Subcutaneous adipose tissue (tissue), 4 donors: Measurements from ENCODE around the gene ST7L. TPM values are rescaled to one million over a fixed set of nuclear protein-coding genes. Genes with fewer than 3 reads are reported as not detected.

Experiments used
- total RNA-seq, 4 donors: library from RNA; depleted of rRNA; stranded (reverse); fragments of >200 nt; gene quantifications; one replicate each; pipeline ENCODE4 v1.1.0, GENCODE V29; 2016
- TF ChIP-seq, protein P1 (sequence below): fragments of 450-650 bp; IDR thresholded peaks from one replicate; pipeline ENCODE4 v1.5.1; 2016; ENCODE audit warnings: low read depth, mild to moderate bottlenecking, control low read depth, antibody characterized with exemption, moderate library complexity

The ST7L gene, protein sequence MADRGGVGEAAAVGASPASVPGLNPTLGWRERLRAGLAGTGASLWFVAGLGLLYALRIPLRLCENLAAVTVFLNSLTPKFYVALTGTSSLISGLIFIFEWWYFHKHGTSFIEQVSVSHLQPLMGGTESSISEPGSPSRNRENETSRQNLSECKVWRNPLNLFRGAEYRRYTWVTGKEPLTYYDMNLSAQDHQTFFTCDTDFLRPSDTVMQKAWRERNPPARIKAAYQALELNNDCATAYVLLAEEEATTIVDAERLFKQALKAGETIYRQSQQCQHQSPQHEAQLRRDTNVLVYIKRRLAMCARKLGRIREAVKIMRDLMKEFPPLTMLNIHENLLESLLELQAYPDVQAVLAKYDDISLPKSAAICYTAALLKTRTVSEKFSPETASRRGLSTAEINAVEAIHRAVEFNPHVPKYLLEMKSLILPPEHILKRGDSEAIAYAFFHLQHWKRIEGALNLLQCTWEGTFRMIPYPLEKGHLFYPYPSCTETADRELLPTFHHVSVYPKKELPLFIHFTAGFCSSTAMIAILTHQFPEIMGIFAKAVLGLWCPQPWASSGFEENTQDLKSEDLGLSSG
- total RNA-seq: 10 to 100 TPM; 18.4 to 38.8 (median 24.0) TPM

DNA sequence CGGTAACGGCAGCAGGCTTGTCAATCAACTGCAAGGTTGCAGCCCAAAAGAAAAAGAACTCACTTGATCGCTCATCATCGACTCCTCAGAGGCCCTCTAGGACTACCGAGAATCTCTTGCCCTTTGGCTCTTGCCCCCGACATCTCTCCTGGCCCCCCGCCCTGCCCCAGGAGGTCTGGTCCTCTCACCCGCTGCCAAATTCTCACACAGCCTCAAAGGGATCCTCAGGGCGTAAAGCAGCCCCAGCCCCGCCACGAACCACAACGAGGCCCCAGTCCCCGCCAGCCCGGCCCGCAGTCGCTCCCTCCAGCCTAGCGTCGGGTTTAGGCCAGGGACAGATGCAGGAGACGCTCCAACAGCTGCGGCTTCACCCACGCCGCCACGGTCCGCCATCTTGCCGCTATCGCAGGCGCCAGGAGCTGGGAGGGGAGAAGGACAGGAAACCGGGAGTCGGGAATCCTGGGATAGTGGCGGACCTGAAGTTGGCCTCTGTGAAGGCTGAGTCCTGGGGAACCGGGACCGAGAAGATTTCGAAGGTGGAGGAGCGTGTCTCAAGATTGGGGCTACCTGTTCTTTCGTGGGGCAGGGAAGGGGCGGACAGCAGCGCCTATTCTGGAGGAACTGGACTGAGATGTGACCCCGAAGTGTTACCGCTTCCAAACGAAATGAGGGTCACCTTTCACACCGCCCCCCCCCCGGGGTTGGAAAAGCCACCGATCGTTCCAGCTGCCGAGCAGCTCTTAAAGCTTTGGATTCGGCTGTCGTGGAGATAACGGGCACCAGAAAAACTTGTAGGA, at the start of gene ST7L:
Gene ST7L, minus strand, starts transcription at position 421 of the 797 bp plus-strand sequence. Its CDS starts 28 bp downstream, at position 393.
- TF ChIP-seq, protein P1, sequence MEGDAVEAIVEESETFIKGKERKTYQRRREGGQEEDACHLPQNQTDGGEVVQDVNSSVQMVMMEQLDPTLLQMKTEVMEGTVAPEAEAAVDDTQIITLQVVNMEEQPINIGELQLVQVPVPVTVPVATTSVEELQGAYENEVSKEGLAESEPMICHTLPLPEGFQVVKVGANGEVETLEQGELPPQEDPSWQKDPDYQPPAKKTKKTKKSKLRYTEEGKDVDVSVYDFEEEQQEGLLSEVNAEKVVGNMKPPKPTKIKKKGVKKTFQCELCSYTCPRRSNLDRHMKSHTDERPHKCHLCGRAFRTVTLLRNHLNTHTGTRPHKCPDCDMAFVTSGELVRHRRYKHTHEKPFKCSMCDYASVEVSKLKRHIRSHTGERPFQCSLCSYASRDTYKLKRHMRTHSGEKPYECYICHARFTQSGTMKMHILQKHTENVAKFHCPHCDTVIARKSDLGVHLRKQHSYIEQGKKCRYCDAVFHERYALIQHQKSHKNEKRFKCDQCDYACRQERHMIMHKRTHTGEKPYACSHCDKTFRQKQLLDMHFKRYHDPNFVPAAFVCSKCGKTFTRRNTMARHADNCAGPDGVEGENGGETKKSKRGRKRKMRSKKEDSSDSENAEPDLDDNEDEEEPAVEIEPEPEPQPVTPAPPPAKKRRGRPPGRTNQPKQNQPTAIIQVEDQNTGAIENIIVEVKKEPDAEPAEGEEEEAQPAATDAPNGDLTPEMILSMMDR: no peak

DNA sequence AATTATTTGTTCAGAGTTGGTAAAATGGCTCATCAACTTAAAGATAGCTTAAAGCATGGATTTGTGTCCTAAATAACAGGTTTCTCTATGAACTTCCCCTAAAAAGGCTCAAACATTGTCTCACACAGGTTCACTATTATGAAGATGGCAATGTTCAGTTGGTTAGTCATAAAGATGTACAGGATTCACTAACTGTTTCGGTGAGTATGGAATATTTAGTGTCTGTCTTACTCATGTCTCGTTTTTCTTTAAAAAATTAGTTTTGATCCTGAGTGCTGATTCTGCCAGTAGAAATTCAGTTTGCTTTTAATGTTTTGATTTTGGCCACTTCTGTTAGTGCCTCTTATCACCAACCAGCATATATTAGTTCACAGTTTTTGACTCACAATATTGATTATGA, 48.0 kb upstream of the ST7L start:
- TF ChIP-seq, protein P1: no peak

DNA sequence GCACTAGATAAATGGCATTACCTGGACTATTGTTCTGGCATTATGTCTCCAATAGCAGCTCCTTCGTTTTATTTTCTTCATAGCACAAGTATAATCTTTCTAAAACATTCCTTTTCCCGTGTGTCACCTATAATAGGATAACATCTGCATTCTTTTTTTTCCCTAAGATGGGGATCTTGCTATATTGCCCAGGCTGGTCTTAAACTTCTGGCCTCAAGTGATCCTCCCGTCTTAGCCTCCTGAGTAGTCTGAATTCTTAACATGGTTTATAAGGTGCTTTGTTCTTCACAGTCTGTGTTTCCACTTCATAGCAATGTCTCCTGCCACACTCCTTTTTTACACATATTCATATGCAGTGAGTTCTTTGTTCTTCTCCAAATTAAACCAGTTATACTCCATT, 46.9 kb upstream of the ST7L start:
- TF ChIP-seq, protein P1: no peak

DNA sequence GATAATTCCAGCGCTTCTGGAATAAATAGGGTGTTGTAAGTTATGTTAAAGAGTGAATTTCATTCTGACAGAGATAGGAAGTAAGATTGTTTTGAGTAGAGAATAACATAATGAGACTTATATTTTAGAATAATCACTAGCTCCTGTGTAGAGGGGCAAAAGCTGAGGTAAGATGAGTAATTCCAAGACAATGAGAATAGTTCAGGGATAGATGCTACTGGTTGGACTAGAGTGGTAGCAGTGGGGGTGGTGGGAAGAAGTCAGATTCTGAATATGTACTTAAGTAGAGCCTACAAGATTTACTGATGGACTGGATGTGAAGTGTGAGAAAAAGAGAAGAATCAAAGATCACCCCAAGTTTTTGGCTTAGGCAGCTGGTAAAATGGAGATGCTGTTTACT, 32.3 kb upstream of the ST7L start:
- TF ChIP-seq, protein P1: no peak

DNA sequence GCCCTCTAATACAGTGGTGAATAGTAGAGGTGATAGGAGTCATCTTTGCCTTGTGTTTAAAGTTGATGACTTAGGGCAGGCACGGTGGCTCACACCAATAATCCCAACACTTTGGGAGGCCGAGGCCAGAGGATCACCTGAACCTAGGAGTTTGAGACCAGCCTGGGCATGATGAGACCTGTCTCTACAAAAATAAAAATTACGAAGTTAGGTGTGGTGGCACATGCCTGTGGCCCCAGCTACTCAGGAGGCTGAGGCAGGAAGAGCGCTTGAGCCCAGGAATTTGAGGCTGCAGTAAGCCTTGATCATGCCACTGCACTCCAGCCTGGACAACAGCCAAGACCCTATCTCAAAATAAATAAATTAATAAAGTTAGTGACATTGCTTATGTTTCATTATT, 27.3 kb upstream of the ST7L start:
- TF ChIP-seq, protein P1: no peak

DNA sequence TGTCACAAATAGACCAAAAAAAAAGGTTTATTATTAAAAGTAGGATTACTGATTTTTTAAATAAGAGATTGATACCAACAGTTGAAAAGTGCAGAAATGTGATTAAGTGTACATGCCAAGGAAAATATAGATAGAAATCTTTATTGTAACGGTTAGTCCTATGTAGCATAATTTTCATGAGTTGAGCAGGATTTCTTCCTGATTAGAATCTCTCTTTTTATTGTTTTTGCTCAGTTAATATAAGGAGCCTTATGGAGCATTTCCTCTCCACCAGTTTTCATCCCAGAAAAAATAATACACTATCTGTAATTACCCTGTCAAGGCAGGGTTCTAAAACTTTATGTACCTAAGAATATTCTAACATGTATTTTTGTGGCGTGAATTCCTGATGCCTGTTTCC, 24.1 kb upstream of the ST7L start:
- TF ChIP-seq, protein P1: no peak

DNA sequence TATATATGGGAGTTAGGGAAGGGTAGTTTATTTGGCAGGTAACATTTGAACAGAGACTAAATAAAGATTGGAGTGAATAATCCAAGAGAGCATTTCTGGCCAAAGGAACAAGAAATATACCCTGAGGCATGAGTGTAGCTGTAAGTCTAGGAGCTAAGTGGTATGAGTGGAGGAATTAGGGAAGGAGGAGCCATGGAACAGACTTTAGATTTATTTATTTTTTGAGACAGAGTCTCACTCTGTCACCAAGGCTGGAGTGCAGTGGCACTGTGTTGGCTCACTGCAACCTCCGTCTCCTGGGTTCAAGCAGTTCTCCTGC, 19.1 kb upstream of the ST7L start:
- TF ChIP-seq, protein P1: no peak
